ENCODE measurements around the gene DYNC2H1.
A peak's percentile ranks its signal among the peaks of the same experiment; 100 is the strongest.

DYNC2H1 gene

GRCh38 chr11:103284260-103284659 is 175.0 kb downstream of the DYNC2H1 start:
- DNase-seq = no peak

GRCh38 chr11:103294516-103294915 is 185.3 kb downstream of the DYNC2H1 start:
- no peak for DNase-seq

GRCh38 chr11:103295704-103296103 is 186.5 kb downstream of the DYNC2H1 start:
- DNase-seq = no peak

- no peak for DNase-seq
Observed at GRCh38 chr11:103297900-103298299, 188.7 kb downstream of the DYNC2H1 start.

- no peak for DNase-seq
Observed at GRCh38 chr11:103315248-103315647, 206.0 kb downstream of the DYNC2H1 start.

- no peak for DNase-seq
Observed at GRCh38 chr11:103317118-103317517, 207.9 kb downstream of the DYNC2H1 start.

GRCh38 chr11:103322821-103323220 is 213.6 kb downstream of the DYNC2H1 start:
- no peak for DNase-seq

- no peak for DNase-seq
Observed at GRCh38 chr11:103325686-103326069, 216.5 kb downstream of the DYNC2H1 start.

- peak; percentile 18 for DNase-seq
Observed at GRCh38 chr11:103326070-103326794, 217.0 kb downstream of the DYNC2H1 start.

- no peak for DNase-seq
Observed at GRCh38 chr11:103327721-103328120, 218.5 kb downstream of the DYNC2H1 start.

GRCh38 chr11:103332409-103332808 is 223.2 kb downstream of the DYNC2H1 start:
- no peak for DNase-seq

GRCh38 chr11:103338621-103339484 is 229.6 kb downstream of the DYNC2H1 start:
- DNase-seq = peak; percentile 3

- DNase-seq = no peak
Observed at GRCh38 chr11:103339485-103339857, 230.2 kb downstream of the DYNC2H1 start.

GRCh38 chr11:103340956-103341355 is 231.7 kb downstream of the DYNC2H1 start:
- no peak for DNase-seq

GRCh38 chr11:103344886-103345285 is 235.7 kb downstream of the DYNC2H1 start:
- no peak for DNase-seq

- no peak for DNase-seq
Observed at GRCh38 chr11:103349595-103349994, 240.4 kb downstream of the DYNC2H1 start.

- no peak for DNase-seq
Observed at GRCh38 chr11:103354656-103355055, 245.4 kb downstream of the DYNC2H1 start.

GRCh38 chr11:103358251-103358650 is 249.0 kb downstream of the DYNC2H1 start:
- DNase-seq = no peak

GRCh38 chr11:103359216-103359615 is 250.0 kb downstream of the DYNC2H1 start:
- no peak for DNase-seq

- DNase-seq = no peak
Observed at GRCh38 chr11:103364687-103365086, 255.5 kb downstream of the DYNC2H1 start.

- no peak for DNase-seq
Observed at GRCh38 chr11:103367650-103368049, 258.4 kb downstream of the DYNC2H1 start.

- no peak for DNase-seq
Observed at GRCh38 chr11:103368145-103368544, 258.9 kb downstream of the DYNC2H1 start.

- DNase-seq = no peak
Observed at GRCh38 chr11:103370076-103370475, 260.9 kb downstream of the DYNC2H1 start.

- DNase-seq = no peak
Observed at GRCh38 chr11:103372906-103373305, 263.7 kb downstream of the DYNC2H1 start.
